ENCODE measurements around the gene SELL.
A peak's percentile ranks its signal among the peaks of the same experiment; 100 is the strongest.

Gene SELL

DNA sequence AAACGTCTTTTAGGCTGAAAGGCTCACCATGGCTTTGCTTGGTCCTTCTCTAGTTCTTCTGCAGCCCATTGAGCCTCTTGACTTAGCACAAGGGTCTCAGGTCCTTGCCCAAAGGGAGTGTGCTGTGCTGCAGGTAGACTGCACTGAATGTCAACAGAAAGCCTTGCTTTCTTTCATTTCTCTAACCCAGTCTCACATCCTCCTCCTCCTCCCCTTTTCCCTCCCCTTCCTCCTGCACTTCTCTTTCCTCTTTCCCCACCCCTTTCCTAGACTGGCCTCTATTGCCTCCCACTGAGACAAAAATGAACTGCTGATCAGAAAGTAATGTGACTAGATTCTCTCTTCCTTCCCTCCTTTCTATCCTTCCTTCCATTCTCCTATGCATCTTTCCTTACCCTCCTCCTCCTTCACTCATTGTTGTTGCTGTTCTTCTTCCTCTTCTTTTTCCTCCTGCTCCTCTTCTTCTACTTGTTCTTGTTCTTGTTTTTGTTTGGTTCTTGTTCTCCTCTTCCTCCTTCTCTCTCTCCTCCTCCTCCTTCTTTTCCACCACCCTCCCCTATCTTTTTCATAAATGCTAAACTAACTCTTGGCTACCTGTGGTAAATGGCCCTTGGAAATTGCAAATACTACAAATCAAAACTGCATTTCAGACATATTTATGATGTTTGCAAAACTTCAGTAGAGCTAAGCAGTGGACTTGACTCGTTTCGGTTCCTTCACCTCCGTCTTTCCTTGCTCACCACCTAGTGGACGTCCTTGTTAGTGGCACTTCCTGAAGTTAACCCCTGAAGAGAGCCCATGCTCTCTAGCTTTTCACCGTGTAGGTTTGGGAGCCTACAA lies at the start of gene SELL:
Gene SELL (minus strand): TSS at position 152 of the 840 bp plus-strand sequence. CDS start 122 bp downstream, at position 30.
- Mint-ChIP-seq H3K4me1 (peaks cover 37% of the 10 kb centered on the region), H3K4me3 (peak within 1 kb of the TSS; percentile 76), H3K27ac (peak within 1 kb of the TSS; percentile 90), H3K27me3 (no peaks in the 10 kb centered on the region), H3K9me3 (no peaks in the 10 kb centered on the region), H3K36me3 (peaks cover under 1% of the 10 kb centered on the region)
- peak; percentile 94 for ATAC-seq

DNA sequence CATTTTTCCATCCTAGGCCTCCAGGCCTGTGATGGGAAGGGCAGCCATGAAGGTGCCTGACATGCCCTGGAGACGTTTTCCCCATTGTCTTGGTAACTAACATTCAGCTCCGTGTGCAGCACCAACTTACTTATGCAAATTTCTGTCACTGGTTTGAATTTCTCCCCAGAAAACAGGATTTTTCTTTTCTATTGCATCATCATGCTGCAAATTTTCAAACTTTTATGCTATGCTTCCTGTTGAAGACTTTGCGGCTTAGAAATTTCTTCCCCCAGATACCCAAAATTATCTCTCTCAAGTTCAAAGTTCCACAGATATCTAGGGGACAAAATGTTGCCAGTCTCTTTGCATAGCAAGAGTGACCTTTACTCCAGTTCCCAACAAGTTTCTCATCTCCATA lies 47.6 kb upstream of the SELL start:
- no peak overlapping the region for H3K4me3 Mint-ChIP-seq
- H3K4me1 Mint-ChIP-seq, result no peaks in the 10 kb centered on the region
- no peak overlapping the region for H3K27ac Mint-ChIP-seq
- no peak for ATAC-seq
- H3K9me3 Mint-ChIP-seq, result peaks cover 8% of the 10 kb centered on the region
- peaks cover 9% of the 10 kb centered on the region for H3K27me3 Mint-ChIP-seq
- H3K36me3 Mint-ChIP-seq, result no peaks in the 10 kb centered on the region

DNA sequence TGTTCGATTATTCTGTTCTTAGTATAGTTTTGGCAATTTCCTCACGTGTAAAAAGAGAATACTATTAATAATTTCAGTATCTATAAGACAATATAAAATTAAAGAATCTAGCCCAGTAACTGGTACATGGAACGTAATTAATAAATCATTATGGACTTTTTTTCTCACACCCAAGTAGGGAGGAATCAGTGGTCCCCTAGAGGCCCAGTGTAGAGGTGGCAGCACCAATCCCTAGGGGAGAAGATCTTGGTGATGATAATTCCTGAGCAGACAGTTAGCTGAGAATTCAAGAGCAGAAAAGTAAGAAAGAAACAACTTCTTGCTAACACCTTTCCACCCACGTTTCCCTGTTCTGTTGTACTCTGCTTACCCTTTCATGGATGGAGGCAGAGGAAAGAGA lies 42.1 kb upstream of the SELL start:
- Mint-ChIP-seq H3K4me3 (no peak overlapping the region), H3K4me1 (no peaks in the 10 kb centered on the region), H3K27ac (no peak overlapping the region), H3K9me3 (no peaks in the 10 kb centered on the region), H3K27me3 (peaks cover 9% of the 10 kb centered on the region), H3K36me3 (no peaks in the 10 kb centered on the region)
- ATAC-seq, result no peak

DNA sequence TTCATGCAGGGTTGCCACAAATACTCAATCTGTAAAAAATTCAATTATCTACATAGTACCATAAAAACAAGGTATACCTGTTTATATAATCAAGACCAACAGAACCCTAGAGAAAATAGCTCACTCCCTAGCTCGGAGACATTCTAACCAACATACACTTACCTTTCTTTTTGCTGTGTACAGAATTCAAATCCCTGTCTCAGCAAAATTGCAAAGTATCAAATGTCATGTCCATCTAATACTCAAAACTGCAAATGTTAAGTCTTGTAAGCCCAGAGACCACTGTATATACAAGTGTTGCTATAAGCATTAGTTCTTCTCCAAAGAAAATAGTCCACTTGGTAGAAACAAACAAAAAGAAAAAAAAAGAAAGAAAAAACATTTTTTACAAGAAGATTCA lies 38.6 kb upstream of the SELL start:
- Mint-ChIP-seq H3K4me1 (no peaks in the 10 kb centered on the region), H3K27ac (no peak overlapping the region), H3K27me3 (peaks cover 9% of the 10 kb centered on the region), H3K4me3 (no peak overlapping the region), H3K9me3 (no peaks in the 10 kb centered on the region), H3K36me3 (no peaks in the 10 kb centered on the region)
- no peak for ATAC-seq

DNA sequence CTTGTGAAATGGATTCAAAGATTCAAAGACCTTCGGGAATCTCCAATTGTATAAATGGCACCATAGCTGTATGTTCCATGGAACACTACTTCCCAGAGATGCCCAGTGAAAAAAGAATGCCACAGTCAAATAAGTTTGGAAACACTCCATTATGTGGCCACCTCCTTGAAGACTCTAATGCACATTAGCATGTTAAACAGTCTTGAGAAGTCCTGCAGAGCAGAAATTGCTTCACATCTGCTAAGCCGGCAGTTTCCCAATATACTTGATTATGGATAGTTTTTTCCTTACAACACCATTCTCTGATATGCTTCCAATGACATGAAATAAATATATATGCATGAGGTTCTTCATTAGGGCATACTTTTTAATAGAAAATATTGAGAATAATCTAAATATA lies 35.1 kb upstream of the SELL start:
- Mint-ChIP-seq H3K36me3 (no peaks in the 10 kb centered on the region), H3K4me3 (no peak overlapping the region), H3K4me1 (no peaks in the 10 kb centered on the region), H3K27ac (no peak overlapping the region), H3K9me3 (no peaks in the 10 kb centered on the region), H3K27me3 (no peaks in the 10 kb centered on the region)
- no peak for ATAC-seq

DNA sequence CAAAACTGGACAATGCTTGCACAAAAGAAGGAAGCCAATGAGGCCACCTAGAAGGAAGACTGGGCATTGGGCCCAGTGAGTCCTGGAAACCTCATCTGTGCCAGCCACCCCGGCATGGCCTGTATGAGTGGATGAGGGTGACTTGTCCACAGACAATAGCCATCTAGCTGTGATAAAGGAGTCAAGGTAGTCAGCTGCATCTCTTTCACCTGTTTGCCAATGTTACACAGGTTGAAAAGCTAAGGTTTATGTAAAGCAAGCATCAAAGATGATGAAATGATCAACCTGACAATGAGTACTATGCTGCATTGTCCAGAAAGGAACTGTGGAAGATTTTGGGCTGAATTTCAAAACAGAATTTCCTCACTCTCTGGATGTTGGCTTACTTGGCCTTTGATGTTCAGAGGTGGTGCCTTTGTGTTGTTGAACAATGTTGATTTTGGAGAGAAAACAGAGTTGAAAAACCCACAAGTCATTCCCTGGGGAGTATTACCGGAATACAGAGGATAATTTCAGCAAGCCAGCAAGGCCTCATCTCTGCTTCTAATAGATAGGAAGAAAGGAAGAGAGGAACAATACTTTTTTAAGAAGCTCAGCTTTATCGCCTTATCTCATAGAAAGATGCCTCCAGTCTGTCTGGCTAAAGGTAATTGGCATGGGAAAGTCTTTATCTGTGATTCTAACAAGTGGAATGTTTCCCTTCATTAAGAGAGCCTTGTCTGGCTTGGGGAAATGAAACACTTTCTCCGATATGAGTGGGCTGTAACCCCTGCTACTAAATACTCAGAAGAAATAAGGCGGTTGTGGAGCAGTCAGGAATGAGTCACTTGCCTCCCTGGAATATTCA lies 33.8 kb upstream of the SELL start:
- Mint-ChIP-seq H3K4me1 (no peaks in the 10 kb centered on the region), H3K27ac (no peak overlapping the region), H3K36me3 (no peaks in the 10 kb centered on the region), H3K9me3 (no peaks in the 10 kb centered on the region), H3K4me3 (no peak overlapping the region), H3K27me3 (no peaks in the 10 kb centered on the region)
- ATAC-seq, result no peak

DNA sequence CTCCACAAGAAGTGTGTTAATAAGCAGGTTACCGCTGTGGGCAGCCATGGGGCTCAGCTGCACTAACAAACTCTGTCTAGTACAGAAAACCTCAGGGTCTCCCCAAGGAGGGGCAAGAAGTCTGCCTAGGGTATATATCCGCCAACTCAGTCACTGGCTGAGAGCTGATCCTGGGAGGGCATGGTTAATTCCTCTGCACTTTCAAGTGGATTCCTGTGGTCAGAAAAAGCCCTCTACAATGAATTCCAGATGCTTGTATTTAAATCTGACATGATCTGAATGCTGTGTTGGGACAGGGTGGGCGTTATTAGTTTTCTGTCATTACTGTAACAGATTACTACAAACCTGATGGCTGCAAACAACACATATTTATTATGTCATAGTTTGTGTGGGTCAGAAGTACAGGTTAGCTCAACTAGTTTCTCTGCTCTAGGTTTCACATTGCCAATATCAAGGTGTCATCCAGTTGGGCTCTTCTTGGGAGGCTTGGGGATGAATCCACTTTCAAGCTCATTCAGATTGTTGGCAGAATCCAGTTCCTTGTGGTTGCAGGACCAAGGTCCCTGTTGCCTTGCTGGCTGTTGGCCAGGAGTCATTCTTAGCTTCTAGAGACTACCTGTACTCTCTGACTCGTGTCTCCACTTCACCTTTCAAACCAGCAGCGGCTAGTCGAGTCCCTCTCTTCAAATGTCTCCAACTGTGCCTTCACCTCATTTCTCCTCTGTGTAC lies 30.4 kb upstream of the SELL start:
- H3K27me3 Mint-ChIP-seq, result peaks cover 12% of the 10 kb centered on the region
- ATAC-seq, result no peak
- no peak overlapping the region for H3K4me3 Mint-ChIP-seq
- no peaks in the 10 kb centered on the region for H3K36me3 Mint-ChIP-seq
- no peaks in the 10 kb centered on the region for H3K9me3 Mint-ChIP-seq
- no peaks in the 10 kb centered on the region for H3K4me1 Mint-ChIP-seq
- no peak overlapping the region for H3K27ac Mint-ChIP-seq

DNA sequence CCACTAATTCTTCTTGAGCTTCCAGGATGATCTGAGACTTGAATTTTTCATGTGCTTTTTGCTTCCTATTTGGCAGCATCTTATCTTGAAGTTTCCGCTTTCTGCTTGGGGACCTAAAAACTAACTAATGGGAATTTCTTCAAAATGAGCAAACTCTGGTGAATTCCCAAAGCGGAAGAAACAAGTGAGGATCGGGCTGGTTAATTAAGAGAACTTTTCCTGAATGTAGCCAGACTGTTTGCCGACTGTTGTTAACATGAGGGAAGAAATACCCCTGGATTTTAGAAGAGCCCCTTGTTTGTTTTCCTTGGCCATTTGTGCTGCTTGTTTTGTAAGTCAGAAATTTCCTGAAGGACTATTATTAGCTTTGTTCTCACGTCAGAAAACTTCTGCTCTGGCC lies 28.6 kb upstream of the SELL start:
- Mint-ChIP-seq H3K4me3 (no peak overlapping the region), H3K9me3 (no peaks in the 10 kb centered on the region), H3K4me1 (no peaks in the 10 kb centered on the region), H3K27ac (no peak overlapping the region), H3K36me3 (no peaks in the 10 kb centered on the region), H3K27me3 (peaks cover 12% of the 10 kb centered on the region)
- ATAC-seq, result no peak

DNA sequence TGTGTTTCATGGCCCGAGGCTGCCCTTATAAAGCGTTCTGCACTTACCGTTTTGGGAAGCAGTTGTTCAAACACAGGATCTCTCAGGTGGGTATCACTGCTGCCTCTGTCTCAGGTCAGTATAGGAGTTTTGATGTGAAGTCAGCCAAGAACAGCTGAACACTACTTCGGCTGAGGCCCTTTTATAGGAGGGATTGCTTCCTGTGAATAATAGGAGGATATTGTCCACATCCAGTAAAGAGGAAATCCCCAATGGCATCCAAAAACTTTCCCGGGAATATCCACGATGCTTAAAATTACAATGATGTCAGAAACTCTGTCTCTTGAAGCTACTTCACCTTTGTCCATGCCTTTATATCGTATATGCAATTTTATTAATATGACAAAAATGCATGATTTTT lies 22.5 kb upstream of the SELL start, which contains the start of gene SELE:
Gene SELE (minus strand): TSS at position 156 of the 400 bp plus-strand sequence. CDS start 467 bp downstream, outside the sequence.
- ATAC-seq, result no peak
- H3K36me3 Mint-ChIP-seq, result no peaks in the 10 kb centered on the region
- H3K27ac Mint-ChIP-seq, result no peak within 1 kb of the TSS
- H3K4me3 Mint-ChIP-seq, result no peak within 1 kb of the TSS
- H3K27me3 Mint-ChIP-seq, result peaks cover 34% of the 10 kb centered on the region
- H3K9me3 Mint-ChIP-seq, result no peaks in the 10 kb centered on the region
- H3K4me1 Mint-ChIP-seq, result no peaks in the 10 kb centered on the region

DNA sequence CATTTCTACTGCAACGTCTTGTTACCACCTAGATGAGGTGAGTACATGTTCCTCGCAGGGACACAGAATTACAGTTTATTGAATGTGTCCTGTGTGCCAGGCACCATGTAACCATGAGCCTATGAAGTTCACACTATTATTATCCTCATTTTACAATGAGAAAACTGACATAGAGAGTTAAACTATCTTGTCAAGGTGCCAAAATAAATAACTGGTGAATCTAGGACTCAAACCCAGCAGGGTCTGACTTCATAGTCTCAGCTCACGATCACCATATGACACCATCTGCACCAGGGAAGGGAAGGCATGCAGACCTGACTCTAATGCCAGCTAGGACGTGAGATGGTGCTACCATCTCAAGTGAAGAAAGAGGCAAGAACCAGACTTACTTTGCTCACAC lies 20.0 kb upstream of the SELL start:
- H3K27ac Mint-ChIP-seq, result no peak overlapping the region
- H3K36me3 Mint-ChIP-seq, result no peaks in the 10 kb centered on the region
- H3K4me3 Mint-ChIP-seq, result no peak overlapping the region
- ATAC-seq, result no peak
- H3K9me3 Mint-ChIP-seq, result no peaks in the 10 kb centered on the region
- no peaks in the 10 kb centered on the region for H3K4me1 Mint-ChIP-seq
- H3K27me3 Mint-ChIP-seq, result peaks cover 31% of the 10 kb centered on the region

DNA sequence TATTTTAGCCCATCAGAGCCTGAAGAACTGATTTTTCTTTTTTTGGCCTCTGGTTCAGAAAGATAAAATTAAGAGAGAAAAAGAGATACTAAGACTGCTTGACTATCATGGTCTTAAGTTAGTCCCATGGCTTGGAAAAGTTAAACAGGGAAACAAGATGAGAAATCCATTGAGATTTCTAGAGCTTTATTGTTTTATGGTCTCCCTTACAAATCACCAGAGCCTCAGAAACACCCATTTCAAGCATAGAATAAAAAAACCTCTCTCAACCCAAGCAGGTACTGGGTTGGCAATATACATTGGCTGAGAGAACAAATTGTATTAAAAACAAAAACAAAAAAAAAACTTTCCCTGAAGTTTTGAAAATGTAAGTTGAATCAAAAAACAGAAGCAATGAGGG lies 18.6 kb upstream of the SELL start:
- Mint-ChIP-seq H3K9me3 (no peaks in the 10 kb centered on the region), H3K36me3 (no peaks in the 10 kb centered on the region), H3K27ac (no peak overlapping the region), H3K4me1 (no peaks in the 10 kb centered on the region), H3K4me3 (no peak overlapping the region), H3K27me3 (peaks cover 31% of the 10 kb centered on the region)
- ATAC-seq, result no peak

DNA sequence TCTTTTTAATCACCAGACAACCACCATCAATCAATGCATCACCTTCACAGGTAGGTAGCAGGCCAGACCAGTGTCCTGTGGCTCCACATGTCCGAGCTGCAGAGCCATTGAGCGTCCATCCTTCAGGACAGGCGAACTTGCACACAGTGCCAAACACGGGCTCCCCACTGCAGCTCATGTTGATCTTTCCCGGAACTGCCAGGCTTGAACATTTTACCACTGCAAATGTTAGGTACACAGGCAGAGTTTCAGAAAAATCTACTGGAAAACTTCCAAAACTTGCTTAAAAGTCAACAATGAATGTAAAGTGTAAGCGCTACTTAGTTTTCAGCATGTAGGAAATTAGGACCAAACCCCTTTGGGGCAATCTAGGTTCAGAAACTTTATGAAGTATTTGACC lies 15.9 kb upstream of the SELL start:
- Mint-ChIP-seq H3K4me3 (no peak overlapping the region), H3K9me3 (no peaks in the 10 kb centered on the region), H3K27me3 (peaks cover 18% of the 10 kb centered on the region), H3K27ac (no peak overlapping the region), H3K36me3 (no peaks in the 10 kb centered on the region), H3K4me1 (no peaks in the 10 kb centered on the region)
- no peak for ATAC-seq

DNA sequence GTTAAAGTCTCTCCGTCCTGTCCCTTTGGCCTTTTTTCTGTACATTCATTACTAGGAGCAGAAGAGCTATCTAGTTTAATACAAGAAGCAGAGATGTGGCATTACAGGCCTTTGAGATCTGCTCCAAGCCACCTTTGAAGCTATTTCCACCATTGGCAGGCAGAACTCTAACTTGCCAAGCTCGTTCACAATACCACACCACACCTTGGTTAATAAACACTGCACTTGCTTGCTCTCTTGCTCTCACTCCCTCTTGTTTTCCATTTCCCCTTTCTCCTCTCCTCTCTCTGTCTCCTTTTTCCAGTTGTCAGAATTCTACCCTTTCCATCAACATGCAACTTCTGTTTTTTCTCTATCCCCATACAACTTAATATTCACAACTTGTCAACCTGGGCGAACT lies 15.4 kb upstream of the SELL start:
- ATAC-seq, result no peak
- H3K4me3 Mint-ChIP-seq, result no peak overlapping the region
- no peaks in the 10 kb centered on the region for H3K4me1 Mint-ChIP-seq
- peaks cover 15% of the 10 kb centered on the region for H3K27me3 Mint-ChIP-seq
- no peak overlapping the region for H3K27ac Mint-ChIP-seq
- H3K36me3 Mint-ChIP-seq, result no peaks in the 10 kb centered on the region
- no peaks in the 10 kb centered on the region for H3K9me3 Mint-ChIP-seq

DNA sequence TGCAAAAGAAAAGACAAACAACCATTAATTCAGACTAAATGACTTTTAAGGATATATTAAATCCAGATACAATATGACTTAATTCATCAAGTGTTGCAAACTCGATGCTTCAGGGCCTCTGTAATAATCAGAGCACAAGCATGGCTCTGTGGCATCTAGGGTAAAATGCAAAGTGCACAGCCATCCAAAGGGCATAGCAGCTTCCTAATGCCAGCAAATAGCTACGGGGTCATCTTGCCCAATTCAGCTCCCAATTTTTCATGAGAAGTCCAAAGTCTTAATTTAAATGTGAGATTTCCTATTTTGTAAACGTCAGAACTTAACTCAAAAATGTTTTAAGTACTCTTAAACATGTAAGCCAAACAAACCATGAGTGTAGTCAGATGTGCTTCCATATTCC lies 14.5 kb upstream of the SELL start:
- H3K4me1 Mint-ChIP-seq, result no peaks in the 10 kb centered on the region

DNA sequence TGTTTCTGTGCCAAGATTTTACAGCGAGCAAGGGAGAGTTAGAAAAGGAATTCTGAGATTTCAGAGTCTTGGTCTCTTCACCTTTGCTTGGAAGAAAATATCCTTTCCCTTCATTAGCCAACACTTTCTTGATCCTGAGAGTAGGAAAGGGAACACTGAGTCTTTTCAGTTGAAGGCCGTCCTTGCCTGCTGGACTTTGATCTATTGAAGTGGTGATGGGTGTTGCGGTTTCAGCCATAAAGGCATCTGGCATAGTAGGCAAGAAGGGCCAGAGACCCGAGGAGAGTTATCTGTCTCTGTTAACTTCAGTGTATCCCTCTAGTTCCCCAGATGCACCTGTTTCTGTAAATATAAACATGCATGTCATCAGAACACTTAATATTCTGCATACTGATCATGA lies 12.7 kb upstream of the SELL start:
- ATAC-seq, result no peak
- H3K4me3 Mint-ChIP-seq, result no peak overlapping the region
- H3K4me1 Mint-ChIP-seq, result no peaks in the 10 kb centered on the region
- no peaks in the 10 kb centered on the region for H3K9me3 Mint-ChIP-seq
- H3K27ac Mint-ChIP-seq, result no peak overlapping the region
- peaks cover 9% of the 10 kb centered on the region for H3K27me3 Mint-ChIP-seq
- no peaks in the 10 kb centered on the region for H3K36me3 Mint-ChIP-seq

More for the DNA sequence above, 14.5 kb upstream of the SELL start:
- Mint-ChIP-seq H3K27ac (no peak overlapping the region), H3K9me3 (no peaks in the 10 kb centered on the region), H3K27me3 (peaks cover 9% of the 10 kb centered on the region), H3K4me3 (no peak overlapping the region), H3K36me3 (no peaks in the 10 kb centered on the region)
- no peak for ATAC-seq

All from stimulated activated memory B cell treated with anti-CD40 and anti-IgM and Interleukin-4, amounts not matched to agents 10 μg/mL and 1 μg/mL and 100 μg/mL, for 72 hours (primary cell).